GM18909 (cell line): ENCODE results near the gene CFAP46.

Experiments
- ATAC-seq: cut with Tn5 transposase; IDR thresholded peaks from one replicate; pipeline ENCODE4 v1.9.1; 2021; ENCODE audit warnings: mild to moderate bottlenecking; ENCODE audit not compliant: unreplicated experiment, poor library complexity

The CFAP46 gene

GRCh38 chr10:132942101-132943057 lies at the start of gene CFAP46:
TSS of gene CFAP46 (minus strand) at chr10:132942570. CDS start at chr10:132942484, 86 bp downstream.
- peak; percentile 40 for ATAC-seq

- ATAC-seq: no peak
Observed at GRCh38 chr10:132991706-132992432, 49.5 kb upstream of the CFAP46 start.

- no peak for ATAC-seq
Observed at GRCh38 chr10:132990684-132991545, 48.5 kb upstream of the CFAP46 start.

DNA sequence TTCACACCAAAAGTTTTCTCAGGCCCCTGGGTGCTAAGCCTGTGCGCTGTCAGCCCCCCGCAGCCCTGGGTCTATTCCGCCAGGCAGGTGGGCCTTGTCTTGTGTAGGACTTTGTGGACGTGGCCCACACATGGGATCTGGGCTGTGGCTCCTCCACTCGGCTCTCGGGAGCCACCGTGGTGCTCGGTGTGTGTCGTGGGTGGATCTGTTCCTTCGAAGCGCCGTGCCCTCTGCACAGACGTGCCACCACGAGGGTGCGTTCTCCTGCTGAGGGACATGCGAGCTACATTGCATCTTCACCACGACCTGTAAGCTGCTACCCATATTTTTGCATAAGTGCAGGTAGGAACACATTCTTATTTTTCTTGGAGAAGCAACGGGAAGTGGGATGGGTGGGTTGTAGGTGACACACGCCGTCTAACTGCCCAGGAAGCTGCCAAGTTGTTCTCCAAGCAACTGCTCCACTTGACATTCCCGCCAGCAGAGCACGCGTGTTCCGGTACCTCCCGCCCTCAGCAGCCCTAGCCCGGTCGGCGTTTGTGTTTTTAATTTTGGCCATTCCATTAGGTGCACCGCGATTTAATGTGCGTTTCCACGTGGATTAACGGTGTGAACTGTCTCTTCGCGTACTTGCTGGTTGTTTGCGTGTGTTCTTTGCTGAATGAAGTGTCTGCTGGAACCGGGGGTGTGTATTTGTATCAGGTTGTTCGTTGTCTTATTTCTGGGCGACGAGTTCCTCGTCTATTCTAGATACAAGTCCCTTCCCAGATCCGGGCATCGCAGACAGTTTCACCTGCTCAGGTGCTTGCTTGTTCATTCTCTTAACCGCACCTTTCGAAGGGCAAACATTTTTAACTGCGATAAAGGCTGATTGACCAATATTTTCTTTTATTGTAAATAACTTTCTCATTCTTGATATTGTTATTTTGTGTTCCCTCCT lies 47.4 kb upstream of the CFAP46 start:
- no peak for ATAC-seq

- no peak for ATAC-seq
Observed at GRCh38 chr10:132988988-132989387, 46.6 kb upstream of the CFAP46 start.

DNA sequence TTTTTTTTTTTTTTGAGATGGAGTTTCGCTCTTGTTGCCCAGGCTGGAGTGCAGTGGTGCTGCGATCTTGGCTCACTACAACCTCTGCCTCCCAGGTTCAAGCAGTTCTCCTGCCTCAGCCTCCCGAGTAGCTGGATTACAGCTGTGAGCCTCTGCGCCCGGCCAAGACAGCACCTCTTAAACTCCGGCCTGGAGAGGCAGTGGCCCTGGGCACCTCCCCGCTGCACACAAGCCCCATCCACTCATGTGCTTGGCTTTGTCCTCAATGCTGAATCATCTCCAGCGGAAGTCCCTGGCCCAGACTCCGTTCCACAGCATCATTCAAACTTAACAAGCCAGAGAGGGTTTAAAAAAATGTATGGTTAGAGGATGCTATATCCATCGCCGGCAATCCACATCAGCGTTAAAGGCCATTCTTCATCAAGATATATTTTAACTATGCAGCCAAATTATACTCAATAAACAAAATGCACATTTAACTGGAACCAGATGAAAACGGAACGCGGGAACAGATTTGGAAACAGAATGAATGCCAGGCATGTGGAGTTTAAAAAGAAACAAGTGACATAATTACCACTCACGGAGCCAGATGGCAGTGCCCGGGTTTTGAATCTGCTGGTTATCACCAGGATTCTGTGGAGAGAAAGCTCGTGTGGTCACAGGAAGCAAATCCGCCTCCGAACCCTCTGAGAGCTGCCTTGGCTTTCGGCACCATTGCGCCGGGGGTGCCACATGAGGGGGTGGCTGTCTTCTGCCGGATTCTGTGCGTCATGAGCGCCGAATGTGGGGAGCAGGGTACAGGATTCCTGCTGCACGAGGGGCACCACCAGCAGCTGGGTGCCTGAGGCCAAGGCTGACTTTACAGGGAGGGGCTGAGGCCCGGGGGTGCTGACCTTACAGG lies 45.6 kb upstream of the CFAP46 start:
- ATAC-seq: no peak

DNA sequence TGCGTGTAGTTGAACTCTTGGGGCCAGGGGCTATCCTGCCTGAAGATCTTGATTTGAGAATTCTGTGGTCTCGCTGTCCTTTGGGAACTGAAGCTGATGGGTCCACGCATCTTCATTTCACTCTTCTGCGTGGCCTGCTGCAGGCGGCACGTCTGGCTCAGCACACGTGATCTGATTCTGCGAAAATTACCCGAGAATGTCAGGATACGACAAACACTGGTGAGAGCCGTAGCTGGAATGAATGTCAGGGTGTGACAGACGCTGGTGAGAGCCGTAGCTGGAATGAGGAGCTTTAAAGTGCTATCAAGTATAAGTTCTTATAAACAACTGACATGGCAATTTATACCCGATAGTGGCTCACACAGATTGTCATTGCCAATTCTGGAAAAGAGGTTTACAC lies 44.6 kb upstream of the CFAP46 start:
- ATAC-seq: no peak

DNA sequence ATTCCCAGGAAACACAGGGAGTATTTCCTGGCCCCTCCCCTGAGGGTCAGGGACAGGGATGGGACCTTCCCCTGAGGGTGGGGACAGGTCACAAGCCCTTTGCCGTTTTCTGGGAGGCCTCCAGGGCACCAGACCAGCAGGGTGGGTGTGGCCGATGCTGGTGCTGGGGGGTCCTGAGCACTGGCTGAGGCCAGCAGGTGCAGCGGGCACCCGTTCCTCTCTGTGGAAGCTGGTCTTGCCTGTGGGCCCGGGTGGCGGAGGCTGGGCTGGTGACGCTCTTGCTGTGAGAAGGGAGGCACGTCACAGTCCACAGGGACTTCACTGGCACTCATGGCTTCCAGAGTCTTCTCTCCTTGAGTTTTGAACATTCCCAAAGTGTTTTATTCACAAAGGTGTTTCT lies 44.2 kb upstream of the CFAP46 start:
- no peak for ATAC-seq

- ATAC-seq: no peak
Observed at GRCh38 chr10:132986076-132986475, 43.7 kb upstream of the CFAP46 start.

DNA sequence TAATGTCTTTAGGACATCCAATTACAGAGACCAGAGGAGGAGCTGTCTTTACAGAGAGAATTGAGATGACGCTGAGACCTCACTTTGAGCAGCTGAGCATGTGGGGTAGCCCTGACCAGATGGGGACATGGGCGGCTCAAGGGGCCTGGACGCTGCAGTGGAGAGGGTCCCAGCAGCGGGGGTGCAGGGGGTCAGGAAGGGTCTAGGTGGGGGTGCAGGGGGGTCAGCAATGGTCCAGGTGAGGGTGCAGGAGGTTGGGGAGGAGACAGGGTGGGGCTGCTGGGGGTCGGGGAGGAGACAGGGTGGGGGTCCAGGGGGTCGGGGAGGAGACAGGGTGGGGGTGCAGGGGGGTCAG lies 43.2 kb upstream of the CFAP46 start:
- ATAC-seq: no peak

GRCh38 chr10:132984801-132985545 lies 42.6 kb upstream of the CFAP46 start:
- no peak for ATAC-seq

DNA sequence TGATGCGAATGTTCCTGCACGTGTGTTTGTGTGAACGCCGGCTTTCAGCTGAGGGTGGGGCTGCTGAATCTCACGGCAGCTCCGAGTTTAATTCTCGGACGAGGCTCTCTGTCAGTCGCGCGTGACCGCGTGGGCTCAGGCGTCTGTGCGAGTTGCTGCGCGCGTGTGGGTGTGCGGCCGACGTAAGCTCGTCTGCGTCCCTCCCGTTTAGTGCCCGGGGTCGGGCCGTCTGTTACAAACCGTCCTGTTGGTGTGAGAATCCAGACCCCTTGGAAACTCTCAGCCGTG lies 41.6 kb upstream of the CFAP46 start:
- ATAC-seq: no peak

DNA sequence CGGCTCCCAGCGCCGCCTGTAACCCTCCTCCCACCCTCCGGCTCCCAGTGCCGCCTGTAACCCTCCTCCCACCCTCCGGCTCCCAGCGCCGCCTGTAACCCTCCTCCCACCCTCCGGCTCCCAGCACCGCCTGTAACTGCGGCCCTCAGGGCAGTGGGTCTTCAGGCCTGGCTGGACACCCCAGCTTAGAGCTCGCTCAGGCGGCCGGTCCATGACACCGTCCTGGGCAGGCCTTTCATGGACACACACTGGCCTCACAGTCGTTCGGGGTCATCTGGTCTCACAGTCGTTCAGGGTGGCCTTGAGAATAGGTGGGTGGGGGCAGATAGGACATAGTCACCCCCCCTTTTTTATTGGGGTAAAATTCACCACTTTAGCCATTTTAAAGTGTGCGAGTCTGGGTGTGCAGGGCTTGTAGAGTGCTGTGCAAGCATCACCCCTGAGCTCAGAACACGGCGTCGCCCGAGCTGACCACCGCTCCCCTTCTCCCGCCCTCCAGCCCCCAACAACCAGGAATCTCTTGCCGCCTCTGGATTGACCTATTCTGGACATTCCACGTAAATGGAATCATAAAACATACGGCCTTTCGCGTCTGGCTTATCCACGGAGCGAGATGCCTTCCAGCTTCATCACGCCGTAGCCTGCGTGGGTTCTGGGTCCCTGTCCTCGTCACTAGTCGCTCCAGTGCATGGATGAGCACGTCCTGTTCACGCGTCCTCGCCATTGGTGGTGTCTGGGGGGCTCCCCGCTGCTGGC lies 41.1 kb upstream of the CFAP46 start:
- ATAC-seq: no peak

- no peak for ATAC-seq
Observed at GRCh38 chr10:132982301-132982989, 40.1 kb upstream of the CFAP46 start.

- no peak for ATAC-seq
Observed at GRCh38 chr10:132981746-132982145, 39.4 kb upstream of the CFAP46 start.

DNA sequence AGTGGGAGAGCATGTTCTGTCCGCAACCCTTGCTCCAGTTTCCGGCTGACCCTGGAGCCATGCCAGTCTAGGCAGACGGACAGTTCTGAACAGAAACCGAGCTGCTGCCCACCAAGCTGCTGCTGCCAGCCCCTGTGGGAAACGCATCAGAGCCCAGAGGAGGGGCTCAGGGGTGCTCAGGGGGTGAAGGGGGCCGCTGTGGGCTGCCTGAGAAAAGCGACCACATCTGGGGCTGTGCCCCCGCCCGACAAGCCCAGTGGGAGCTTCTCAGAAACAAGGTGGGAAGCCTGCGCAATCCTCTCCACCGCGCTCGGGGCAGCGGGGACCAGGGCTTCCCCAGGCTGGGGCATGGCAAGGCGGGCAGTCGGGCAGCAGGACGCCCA lies 38.8 kb upstream of the CFAP46 start:
- ATAC-seq: no peak
